WI38 (cell line): ENCODE results near the gene RBPJL.
"Not testable (repeated sequence)": the region's sequence is repeated elsewhere in the genome, so short reads cannot be mapped to it uniquely, and the experiment has no call there.

Experiments
- H3K4me3 ChIP-seq: 2 replicates; pipeline ENCODE4 v1.5.1; 2011; ENCODE audit warnings: low read depth, mild to moderate bottlenecking, control low read depth, low read length
- CTCF ChIP-seq: IDR thresholded peaks from 2 replicates; pipeline ENCODE4 v1.5.1; 2012; ENCODE audit warnings: low read depth, mild to moderate bottlenecking, control low read depth, low read length

The RBPJL gene

GRCh38 chr20:45345104-45345936 lies 38.7 kb downstream of the RBPJL start:
- H3K4me3 ChIP-seq = peak overlapping the region; percentile 98
- TF ChIP-seq CTCF = no peak

DNA sequence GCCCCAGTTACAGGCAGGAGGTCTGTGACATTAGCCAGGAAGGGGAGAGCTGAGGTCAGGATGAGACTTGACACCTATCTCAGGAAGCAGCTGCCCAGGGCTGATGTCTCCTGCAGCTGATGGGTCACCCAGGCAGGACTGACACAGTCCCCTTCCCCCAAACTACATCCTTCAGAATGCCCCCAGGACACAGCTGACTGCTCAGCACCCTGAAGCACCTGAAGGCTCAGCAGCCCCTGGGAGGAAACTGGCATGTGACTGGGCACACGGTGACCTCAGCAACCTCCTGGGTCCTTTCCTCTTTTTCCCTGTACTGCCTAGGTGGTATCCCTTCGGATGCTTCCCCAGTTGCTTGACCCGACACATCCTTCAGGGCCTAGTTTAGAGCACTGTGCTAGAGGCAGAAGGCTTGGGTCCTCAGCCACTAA lies 39.7 kb downstream of the RBPJL start:
- H3K4me3 ChIP-seq = peak overlapping the region; percentile 98
- TF ChIP-seq CTCF = no peak

DNA sequence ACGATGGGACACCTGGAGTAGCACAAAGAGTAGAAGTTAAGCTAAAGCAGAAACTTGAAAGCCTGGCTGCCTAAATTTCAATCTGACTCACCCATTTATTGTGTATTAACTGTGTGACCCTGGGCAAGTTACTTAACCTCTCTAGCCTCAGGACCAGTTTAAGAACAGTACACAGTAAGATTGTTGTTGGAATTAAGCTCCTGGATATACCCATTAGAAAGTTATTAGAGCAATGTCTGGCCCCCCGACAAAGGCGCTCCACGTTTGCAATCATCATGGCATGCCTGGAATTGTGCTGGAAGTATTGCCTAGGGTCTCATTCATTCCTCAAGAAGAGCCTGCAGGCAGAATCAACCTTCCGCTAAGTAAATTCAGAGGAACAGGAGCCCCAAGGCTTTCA lies 40.2 kb downstream of the RBPJL start:
- H3K4me3 ChIP-seq = peak overlapping the region; percentile 98
- no peak for TF ChIP-seq CTCF

DNA sequence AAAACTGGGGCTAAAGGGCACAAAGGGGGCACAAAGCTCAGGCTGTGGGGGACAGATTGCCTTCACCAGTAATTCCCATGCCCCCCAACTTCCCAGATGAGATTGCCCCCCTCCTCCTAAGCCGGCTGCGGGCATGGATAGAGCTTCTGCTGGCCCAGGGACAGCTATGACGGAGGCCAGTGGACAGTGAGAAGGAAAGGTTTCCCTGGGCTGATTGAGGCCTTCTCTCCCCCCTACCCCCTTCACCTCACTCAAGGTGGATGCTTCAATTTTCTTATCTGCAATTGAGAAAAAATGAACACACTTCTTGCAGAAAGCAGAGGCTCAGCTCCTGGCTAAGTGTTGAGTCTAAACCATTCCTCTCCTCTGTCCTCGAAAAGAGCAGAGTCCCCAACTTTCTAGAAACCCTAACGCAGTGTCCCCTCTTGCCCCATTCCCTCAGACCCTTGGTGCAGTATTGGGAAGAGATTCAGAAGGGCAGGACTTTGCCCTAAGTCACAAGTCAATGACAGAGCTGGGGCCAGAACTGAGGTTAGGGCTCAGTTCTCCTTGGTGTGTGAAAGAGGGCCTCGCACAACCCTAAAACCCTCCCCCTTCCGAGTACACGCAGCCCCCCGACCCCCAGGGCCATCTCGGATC lies 40.8 kb downstream of the RBPJL start:
- TF ChIP-seq CTCF = no peak
- H3K4me3 ChIP-seq = peak overlapping the region; percentile 98

- peak within 1 kb of the TSS; percentile 98 for H3K4me3 ChIP-seq
Measured at GRCh38 chr20:45347936-45348778, 41.5 kb downstream of the RBPJL start, which contains the start of gene SDC4. Gene SDC4 (minus strand): TSS chr20:45348424. CDS start chr20:45348384, 40 bp downstream.

GRCh38 chr20:45350217-45350616 lies 43.6 kb downstream of the RBPJL start:
- H3K4me3 ChIP-seq = no peak overlapping the region
- no peak for TF ChIP-seq CTCF

More at GRCh38 chr20:45347936-45348778, 41.5 kb downstream of the RBPJL start, which contains the start of gene SDC4:
- no peak for TF ChIP-seq CTCF

DNA sequence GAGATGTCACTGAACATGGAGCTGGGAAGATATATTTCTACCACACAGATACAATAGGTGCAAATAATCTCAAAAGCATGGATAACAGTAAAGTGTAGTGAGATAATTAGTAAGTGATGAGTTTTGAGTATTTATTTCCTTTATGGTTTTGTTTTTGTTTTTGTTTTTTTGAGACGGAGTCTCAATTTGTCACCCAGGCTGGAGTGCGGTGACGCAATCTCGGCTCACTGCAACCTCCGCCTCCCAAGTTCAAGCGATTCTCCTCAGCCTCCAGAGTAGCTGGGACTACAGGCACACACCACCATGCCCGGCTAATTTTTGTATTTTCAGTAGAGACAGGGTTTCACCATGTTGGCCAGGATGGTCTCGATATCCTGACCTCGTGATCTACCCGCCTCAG lies 44.2 kb downstream of the RBPJL start:
- H3K4me3 ChIP-seq = not testable (repeated sequence)
